HG03460 (cell line): ENCODE measurements around the gene TERC.

Experiments
- ATAC-seq: cut with Tn5 transposase; IDR thresholded peaks from one replicate; pipeline ENCODE4 v1.9.1; 2021; ENCODE audit not compliant: unreplicated experiment

Gene TERC

DNA sequence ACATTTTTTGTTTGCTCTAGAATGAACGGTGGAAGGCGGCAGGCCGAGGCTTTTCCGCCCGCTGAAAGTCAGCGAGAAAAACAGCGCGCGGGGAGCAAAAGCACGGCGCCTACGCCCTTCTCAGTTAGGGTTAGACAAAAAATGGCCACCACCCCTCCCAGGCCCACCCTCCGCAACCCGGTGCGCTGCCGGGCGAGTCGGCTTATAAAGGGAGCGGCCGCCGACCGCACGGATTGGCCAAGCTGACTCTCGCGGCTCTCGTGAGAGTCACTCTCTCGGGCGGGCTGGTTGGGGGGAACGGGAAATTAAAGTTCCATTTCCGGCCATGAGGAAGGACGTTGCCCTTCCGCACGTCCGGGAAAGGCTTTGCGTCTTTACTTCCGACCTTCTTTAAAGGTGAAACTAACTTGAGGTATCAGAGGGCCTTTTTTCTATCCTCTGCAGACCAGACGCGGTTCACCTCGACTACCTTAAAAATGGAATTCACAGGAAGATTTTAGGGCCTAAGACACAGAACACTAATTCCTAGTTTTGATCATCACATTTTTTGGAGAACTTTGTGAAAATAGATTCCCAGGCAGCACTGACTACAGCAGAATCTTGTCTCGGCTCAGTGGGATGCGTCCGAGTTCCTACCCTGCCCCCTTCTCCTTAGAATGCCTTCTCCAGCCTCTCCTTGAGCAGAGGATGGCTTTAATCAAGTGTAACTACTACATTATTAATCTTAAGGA lies at the start of gene TERC:
Gene TERC, minus strand, starts transcription at position 179 of the 731 bp plus-strand sequence.
- ATAC-seq: peak; percentile 81

- ATAC-seq: peak; percentile 81
Observed at GRCh38 chr3:169813757-169814517, 49.1 kb upstream of the TERC start.

DNA sequence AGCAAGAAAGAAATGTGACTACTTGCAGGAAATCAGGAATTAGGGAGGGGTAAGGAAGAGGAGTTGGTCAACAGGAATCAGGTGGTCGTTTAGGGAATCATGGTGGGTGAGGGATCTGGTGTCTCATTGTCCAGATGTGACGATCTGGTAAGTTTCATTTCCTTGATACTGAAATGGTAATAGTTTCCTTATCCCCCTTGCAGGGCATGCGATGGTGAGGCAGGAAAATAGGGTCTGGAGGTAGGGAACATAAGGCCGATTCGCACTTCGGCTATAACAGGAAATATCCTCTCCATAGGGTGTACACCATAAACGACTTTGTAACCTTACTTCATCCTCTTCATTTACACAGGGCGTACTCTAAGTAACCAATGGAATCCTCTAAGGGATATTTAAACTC lies 48.4 kb upstream of the TERC start:
- no peak for ATAC-seq

- ATAC-seq: peak; percentile 70
Observed at GRCh38 chr3:169812332-169813235, 47.7 kb upstream of the TERC start, which contains the start of the genes LRRC34 and LRRIQ4. LRRC34 (minus strand) TSS chr3:169812904; CDS start chr3:169812548, 356 bp downstream. LRRIQ4 (plus strand) TSS chr3:169812870; CDS start chr3:169821922, 9,052 bp downstream.

DNA sequence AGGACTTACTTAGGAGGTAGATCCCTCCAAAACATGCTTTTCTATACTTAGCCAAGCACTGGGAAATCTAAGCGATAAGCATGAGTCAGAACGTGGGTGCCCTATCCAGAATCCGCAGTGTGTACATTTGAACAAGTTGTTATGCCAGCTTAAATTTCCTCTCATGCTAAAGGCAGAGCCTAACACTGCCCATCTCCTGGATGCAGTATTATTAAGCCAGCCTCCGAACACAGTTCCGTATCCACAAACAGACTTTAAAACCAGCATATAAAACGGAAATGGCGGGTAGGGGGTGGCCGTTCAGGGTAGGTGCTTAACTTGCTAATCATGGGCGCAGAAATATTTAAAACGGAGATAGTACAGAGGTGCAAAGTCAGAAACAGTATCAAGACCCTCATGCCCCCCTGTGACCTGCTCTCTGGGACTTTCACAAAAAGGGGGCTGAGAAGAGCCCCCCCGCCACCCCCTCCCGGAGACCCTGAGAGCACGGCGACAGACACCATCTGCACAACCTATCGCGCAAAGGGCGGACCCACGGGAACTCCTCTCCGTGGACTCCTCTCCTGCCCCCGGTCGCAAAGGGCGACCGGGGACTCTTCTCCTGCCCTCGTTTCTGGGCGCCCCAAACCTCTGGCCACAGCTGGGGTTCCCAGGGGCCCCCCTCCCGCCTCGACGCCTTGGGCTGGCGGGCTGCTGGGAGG lies 46.9 kb upstream of the TERC start:
- peak; percentile 18 for ATAC-seq

GRCh38 chr3:169809230-169809795 lies 44.5 kb upstream of the TERC start:
- no peak for ATAC-seq

GRCh38 chr3:169804681-169805080 lies 39.8 kb upstream of the TERC start:
- ATAC-seq: no peak

DNA sequence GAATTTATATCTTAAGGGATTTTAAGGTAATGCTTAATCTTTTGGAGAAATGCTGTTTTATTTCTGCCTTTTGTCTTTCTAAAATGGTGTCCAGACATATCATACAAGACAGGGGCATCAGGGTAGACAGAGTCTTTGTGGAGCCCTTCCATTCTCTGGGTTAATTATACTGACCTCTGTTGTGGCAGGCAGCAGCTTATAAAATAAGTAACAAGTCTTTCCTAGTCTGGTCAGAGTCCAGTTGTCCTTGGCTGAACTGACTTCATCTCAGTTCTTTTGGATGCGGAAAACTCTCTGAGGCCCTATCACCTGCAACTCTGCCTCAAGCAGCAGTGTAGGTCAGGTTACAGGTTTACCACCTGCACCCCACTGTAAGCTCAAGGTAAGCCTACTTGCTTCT lies 27.5 kb upstream of the TERC start:
- no peak for ATAC-seq

DNA sequence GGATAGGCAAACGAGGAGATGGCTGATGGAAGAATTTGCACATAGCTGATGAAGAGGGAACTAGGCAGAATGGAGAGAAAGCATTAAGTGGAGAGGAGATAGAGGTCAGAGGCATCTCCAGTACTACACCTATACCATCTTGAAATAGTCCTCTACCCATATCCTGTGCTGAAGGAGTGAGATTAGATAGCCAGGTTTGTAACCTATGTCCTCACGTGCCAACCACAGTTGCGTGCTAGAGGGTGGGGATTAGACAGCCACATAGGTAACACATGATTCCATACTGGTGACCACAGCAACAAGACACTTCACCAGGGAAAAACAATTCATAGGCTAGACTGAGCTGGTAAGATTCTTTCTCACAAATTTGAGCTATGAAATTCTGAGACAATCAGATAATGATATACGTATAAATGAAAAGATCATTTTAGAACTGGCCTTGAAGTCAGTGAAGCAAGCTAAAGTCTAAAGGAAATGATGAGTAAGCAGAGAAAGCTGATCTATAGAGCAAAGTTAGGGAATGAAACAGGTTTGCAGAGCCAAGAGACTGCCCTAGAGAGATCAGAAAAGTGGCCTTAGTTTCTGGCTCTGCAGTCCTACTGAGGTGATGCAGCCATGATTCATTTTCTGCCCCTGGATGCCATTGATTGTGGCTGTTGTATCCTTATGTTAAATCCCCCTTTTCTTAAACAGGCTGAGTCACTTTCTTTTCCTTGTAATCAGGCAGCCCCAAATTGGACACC lies 26.0 kb upstream of the TERC start:
- ATAC-seq: no peak

GRCh38 chr3:169790219-169790618 lies 25.4 kb upstream of the TERC start:
- no peak for ATAC-seq

GRCh38 chr3:169787791-169788190 lies 22.9 kb upstream of the TERC start:
- no peak for ATAC-seq

GRCh38 chr3:169787120-169787519 lies 22.3 kb upstream of the TERC start:
- ATAC-seq: no peak

GRCh38 chr3:169781209-169781855 lies 16.5 kb upstream of the TERC start:
- ATAC-seq: no peak

DNA sequence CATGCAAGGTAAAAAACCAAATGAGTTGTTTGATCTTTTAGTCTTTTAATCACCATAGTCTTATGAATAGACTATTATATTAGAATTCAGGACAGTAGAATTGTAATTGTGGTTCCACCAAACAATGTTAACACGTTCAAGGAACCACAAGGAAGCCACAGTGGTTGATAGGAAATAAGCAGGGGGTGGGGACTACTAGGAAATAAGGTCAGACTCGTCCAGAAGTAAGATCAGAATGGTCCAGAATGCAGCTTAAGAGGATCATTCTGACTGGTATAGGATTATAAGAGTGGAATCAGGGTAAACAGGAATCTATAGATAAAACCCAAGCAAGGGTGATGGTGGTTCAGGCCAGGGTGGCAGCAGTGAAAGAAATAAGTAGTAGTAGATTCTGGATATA lies 15.9 kb upstream of the TERC start:
- no peak for ATAC-seq

DNA sequence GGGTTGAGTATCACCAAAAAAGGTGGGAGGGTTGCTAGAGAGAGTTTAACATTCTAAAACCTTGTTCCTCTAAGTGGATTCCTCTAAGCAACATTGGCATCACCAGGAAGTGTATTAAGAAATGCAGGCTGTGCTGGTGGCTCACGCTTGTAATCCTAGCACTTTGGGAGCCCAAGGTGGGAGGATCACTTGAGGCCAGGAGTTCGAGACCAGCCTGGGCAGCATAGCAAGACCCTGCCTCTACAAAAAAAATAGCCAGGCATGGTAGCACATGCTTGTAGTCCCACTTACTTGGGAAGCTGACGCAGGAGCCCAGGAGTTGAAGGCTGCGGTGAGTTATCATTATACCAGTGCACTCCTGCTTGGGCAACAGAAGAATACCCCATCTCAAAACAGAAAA lies 13.0 kb upstream of the TERC start:
- no peak for ATAC-seq

- ATAC-seq: no peak
Observed at GRCh38 chr3:169774186-169774585, 9.3 kb upstream of the TERC start.

- peak; percentile 82 for ATAC-seq
Observed at GRCh38 chr3:169772897-169773816, 8.3 kb upstream of the TERC start, which contains the start of gene MYNN. MYNN (plus strand) TSS chr3:169773396; CDS start chr3:169774296, 900 bp downstream.
